Measurements from ENCODE around the gene CCDC192. TPM values are rescaled to one million over a fixed set of nuclear protein-coding genes. Genes with fewer than 3 reads are reported as not detected.

Gene CCDC192
- total and polyA plus RNA-seq, 2 experiments from 2014 or later, result 0.40 TPM; not detected in 1

- Mint-ChIP-seq H3K9me3 (no peaks in the 10 kb centered on the region), H3K27ac (no peak overlapping the region), H3K36me3 (ENCODE audit: low read depth) (no peaks in the 10 kb centered on the region), H3K27me3 (ENCODE audit: insufficient read depth, low read depth, poor library complexity) (no peaks in the 10 kb centered on the region), H3K4me1 (no peaks in the 10 kb centered on the region), H3K4me3 (no peak overlapping the region)
- Histone ChIP-seq H3F3A (replicated peaks; ENCODE audit: low read depth) (no peaks in the 10 kb centered on the region), H3K9me2 (ENCODE audit: insufficient read depth) (peaks cover 5% of the 10 kb centered on the region; the same call in 1 of the 2 replicates), H4K20me1 (replicated peaks; ENCODE audit: insufficient read depth) (no peaks in the 10 kb centered on the region), H3K27me3 (ENCODE audit: insufficient read depth) (no peaks in the 10 kb centered on the region), H3K4me2 (no peak overlapping the region), H3K4me3 (no peak overlapping the region), H3K36me3 (ENCODE audit: insufficient read depth) (no peaks in the 10 kb centered on the region), H3K79me2 (replicated peaks; ENCODE audit: insufficient read depth) (no peaks in the 10 kb centered on the region), H2AFZ (no peak overlapping the region), H3K4me1 (ENCODE audit: insufficient read depth) (no peaks in the 10 kb centered on the region), H3K27ac (ENCODE audit: low read depth) (no peak overlapping the region)
- TF ChIP-seq STAT1 (IDR thresholded peaks at IDR 0.05; ENCODE audit: unreplicated experiment) (no peak), POLR2AphosphoS5 (IDR thresholded peaks at IDR 0.05; ENCODE audit: low read depth) (no peak), ZNF331 (CRISPR knock-in tag; IDR thresholded peaks at IDR 0.05; ENCODE audit: low read depth) (no peak), EZH2 (IDR thresholded peaks at IDR 0.05; ENCODE audit: low read depth, unreplicated experiment) (no peak), REST (IDR thresholded peaks at IDR 0.05; ENCODE audit: unreplicated experiment) (no peak), EZH2phosphoT487 (IDR thresholded peaks at IDR 0.05; ENCODE audit: unreplicated experiment) (no peak), CREB1 (CRISPR knock-in tag; IDR thresholded peaks at IDR 0.05; ENCODE audit: low read depth) (no peak), ZNF114 (CRISPR knock-in tag; IDR thresholded peaks at IDR 0.05) (no peak), CTCF (conservative IDR thresholded peaks at IDR 0.05; ENCODE audit: low read depth in 2 of 2) (no peak), NANOG (IDR thresholded peaks at IDR 0.05; ENCODE audit: borderline replicate concordance) (no peak), JUNB (IDR thresholded peaks at IDR 0.05; ENCODE audit: unreplicated experiment) (no peak)
- TF ChIP-seq, protein P1, sequence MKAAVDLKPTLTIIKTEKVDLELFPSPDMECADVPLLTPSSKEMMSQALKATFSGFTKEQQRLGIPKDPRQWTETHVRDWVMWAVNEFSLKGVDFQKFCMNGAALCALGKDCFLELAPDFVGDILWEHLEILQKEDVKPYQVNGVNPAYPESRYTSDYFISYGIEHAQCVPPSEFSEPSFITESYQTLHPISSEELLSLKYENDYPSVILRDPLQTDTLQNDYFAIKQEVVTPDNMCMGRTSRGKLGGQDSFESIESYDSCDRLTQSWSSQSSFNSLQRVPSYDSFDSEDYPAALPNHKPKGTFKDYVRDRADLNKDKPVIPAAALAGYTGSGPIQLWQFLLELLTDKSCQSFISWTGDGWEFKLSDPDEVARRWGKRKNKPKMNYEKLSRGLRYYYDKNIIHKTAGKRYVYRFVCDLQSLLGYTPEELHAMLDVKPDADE (IDR thresholded peaks at IDR 0.05), result no peak
- TF ChIP-seq, protein P2, sequence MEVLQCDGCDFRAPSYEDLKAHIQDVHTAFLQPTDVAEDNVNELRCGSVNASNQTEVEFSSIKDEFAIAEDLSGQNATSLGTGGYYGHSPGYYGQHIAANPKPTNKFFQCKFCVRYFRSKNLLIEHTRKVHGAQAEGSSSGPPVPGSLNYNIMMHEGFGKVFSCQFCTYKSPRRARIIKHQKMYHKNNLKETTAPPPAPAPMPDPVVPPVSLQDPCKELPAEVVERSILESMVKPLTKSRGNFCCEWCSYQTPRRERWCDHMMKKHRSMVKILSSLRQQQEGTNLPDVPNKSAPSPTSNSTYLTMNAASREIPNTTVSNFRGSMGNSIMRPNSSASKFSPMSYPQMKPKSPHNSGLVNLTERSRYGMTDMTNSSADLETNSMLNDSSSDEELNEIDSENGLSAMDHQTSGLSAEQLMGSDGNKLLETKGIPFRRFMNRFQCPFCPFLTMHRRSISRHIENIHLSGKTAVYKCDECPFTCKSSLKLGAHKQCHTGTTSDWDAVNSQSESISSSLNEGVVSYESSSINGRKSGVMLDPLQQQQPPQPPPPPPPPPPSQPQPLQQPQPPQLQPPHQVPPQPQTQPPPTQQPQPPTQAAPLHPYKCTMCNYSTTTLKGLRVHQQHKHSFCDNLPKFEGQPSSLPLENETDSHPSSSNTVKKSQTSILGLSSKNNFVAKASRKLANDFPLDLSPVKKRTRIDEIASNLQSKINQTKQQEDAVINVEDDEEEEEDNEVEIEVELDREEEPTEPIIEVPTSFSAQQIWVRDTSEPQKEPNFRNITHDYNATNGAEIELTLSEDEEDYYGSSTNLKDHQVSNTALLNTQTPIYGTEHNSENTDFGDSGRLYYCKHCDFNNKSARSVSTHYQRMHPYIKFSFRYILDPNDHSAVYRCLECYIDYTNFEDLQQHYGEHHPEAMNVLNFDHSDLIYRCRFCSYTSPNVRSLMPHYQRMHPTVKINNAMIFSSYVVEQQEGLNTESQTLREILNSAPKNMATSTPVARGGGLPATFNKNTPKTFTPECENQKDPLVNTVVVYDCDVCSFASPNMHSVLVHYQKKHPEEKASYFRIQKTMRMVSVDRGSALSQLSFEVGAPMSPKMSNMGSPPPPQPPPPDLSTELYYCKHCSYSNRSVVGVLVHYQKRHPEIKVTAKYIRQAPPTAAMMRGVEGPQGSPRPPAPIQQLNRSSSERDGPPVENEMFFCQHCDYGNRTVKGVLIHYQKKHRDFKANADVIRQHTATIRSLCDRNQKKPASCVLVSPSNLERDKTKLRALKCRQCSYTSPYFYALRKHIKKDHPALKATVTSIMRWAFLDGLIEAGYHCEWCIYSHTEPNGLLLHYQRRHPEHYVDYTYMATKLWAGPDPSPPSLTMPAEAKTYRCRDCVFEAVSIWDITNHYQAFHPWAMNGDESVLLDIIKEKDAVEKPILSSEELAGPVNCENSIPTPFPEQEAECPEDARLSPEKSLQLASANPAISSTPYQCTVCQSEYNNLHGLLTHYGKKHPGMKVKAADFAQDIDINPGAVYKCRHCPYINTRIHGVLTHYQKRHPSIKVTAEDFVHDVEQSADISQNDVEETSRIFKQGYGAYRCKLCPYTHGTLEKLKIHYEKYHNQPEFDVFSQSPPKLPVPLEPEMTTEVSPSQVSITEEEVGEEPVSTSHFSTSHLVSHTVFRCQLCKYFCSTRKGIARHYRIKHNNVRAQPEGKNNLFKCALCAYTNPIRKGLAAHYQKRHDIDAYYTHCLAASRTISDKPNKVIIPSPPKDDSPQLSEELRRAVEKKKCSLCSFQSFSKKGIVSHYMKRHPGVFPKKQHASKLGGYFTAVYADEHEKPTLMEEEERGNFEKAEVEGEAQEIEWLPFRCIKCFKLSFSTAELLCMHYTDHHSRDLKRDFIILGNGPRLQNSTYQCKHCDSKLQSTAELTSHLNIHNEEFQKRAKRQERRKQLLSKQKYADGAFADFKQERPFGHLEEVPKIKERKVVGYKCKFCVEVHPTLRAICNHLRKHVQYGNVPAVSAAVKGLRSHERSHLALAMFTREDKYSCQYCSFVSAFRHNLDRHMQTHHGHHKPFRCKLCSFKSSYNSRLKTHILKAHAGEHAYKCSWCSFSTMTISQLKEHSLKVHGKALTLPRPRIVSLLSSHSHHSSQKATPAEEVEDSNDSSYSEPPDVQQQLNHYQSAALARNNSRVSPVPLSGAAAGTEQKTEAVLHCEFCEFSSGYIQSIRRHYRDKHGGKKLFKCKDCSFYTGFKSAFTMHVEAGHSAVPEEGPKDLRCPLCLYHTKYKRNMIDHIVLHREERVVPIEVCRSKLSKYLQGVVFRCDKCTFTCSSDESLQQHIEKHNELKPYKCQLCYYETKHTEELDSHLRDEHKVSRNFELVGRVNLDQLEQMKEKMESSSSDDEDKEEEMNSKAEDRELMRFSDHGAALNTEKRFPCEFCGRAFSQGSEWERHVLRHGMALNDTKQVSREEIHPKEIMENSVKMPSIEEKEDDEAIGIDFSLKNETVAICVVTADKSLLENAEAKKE (CRISPR knock-in tag; IDR thresholded peaks at IDR 0.05), result no peak
- DNase-seq (ENCODE audit: low spot score) (no peak), ATAC-seq (no peak)
Measured at GRCh38 chr5:127909821-127910220, 206.6 kb downstream of the CCDC192 start.
